ENCODE results near the gene CSHL1.

The CSHL1 gene

DNA sequence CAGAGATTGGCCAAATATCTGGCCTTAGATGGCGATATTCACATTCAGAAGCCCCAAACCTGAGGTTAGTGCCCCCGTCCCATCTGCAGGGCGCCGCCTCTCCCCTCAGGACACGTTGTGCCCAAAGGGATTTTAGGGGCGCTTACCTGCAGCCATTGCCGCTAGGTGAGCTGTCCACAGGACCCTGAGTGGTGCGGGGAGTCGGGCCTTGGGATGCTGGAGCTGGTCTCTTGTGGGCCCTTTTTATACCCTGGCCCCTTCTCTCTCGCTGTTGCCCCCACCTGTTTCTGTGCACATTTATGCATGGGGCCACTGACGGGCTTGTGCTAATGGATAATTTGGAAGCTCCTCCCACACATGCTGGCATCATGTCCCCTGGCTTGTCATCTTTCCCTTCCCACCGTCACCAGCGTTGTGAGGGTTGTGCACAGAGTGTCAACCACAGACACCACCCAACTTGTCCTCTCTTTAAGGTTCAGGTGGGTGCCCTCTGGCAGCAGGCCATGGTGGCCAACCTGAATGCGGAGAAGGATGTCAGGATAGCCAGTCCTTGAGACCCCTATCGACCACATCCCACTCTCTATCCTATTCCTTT is at the start of gene CSHL1:
Gene CSHL1 (minus strand): TSS at position 218 of the 595 bp plus-strand sequence. CDS start 62 bp downstream, at position 156.
- DNase-seq (ENCODE audit: low read depth, low spot score): no peak

DNA sequence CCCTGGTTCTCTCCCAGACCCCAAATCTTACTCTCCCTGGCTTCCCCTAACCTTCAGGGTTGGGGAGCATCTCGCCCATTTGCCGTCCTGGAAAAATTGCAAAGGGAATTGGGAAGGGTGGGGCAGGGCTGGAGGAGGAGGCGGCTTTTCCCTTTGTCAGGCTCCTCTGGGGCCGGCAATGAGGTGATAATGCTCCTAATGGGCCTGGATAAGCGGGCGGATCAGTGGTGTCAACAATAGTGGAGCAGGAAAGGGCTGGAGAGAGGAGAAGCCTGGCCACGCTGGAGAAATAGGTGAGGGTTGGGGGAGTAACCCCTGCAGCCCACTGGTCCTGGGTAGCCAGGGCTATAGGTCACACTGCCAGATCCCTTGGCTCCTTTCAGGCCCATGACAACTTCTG is 49.4 kb upstream of the CSHL1 start:
- no peak for DNase-seq (ENCODE audit: low read depth, low spot score)

DNA sequence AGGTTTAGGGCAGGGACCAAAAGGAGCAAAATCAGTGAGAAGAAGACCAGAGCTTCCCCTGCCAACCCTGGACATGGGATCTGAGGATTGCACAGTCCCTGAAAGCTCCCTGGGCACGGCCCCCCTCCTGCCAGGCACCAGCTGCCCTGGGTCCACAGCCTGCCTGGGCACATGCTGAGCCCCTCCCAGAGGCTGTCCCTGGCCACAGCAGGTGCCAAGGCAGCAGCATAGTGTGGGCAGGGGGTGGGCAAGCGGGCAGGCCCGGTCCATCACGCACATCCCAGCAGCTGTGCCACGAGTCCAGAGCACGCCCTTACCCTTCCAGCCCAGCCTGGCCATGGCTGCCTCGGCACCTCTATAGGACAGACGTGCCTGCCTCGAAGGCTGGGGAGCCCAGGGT is 48.9 kb upstream of the CSHL1 start:
- DNase-seq (ENCODE audit: low read depth, low spot score): no peak

DNA sequence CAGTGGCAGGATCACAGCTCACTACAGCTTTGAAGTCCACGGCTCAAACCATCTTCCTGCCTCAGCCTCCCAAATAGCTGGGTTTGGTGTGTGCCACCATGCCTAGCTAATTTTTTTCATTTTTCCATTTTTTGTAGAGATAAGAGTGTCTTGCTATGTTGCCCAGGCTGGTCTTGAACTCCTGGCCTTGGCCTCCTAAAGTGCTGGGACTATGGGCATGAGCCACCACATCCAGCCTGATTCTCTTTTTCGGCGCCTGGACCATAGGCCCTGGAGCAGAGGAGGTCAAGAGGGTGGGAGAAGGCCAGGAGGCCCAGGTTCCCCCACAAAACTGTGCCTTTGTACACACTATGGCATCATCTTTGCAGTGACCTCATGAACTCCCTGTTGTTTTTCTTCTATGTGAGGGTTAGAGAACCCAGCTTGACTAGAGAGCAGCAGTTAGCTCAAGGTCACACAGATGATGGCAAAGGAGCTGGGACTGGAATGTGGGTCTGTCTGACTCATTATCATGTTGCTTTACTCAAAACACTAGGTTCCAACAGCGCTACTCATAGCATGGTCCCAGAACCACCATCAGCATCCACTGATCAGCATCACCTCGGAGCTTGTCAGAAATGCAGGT is 45.4 kb upstream of the CSHL1 start:
- DNase-seq (ENCODE audit: low read depth, low spot score): no peak

DNA sequence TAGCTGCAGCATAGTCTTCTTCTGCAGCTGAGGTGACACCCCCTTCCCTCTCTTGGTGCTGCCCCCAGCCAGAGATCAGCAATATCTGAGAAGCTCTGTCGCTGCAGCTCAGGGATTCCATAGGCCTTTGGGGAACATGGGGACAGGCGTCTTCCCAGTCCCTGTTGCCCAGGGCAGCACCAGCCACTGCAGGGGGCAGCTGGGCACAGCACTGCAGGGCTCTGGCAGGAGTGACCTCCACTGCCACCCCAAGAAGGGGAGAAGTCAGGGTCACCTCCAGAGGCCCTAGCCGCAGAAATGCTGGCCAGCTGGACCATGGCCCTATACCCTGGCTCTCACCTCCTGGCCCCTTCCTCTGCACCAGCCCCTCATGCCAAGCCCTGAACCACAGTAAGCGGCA is 44.7 kb upstream of the CSHL1 start:
- no peak for DNase-seq (ENCODE audit: low read depth, low spot score)

DNA sequence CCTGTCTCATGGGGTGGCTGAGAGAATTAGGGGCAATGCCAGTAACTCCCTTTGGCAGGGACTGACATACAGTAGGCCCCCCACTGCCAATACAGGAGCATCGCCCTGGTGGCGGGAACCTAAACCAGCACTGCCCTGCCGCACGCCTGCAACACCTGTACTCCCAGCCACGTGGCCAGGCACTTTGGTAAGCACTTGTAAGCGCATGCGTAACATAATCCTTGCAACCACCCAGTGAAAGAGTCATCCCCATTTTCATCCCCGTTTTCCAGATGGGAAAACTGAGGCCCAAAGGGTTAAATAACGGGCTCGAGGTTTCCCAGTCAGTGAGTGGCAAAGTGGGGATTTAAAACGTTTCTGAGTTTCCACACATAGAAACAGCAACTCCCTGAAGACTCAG is 44.2 kb upstream of the CSHL1 start:
- no peak for DNase-seq (ENCODE audit: low read depth, low spot score)

DNA sequence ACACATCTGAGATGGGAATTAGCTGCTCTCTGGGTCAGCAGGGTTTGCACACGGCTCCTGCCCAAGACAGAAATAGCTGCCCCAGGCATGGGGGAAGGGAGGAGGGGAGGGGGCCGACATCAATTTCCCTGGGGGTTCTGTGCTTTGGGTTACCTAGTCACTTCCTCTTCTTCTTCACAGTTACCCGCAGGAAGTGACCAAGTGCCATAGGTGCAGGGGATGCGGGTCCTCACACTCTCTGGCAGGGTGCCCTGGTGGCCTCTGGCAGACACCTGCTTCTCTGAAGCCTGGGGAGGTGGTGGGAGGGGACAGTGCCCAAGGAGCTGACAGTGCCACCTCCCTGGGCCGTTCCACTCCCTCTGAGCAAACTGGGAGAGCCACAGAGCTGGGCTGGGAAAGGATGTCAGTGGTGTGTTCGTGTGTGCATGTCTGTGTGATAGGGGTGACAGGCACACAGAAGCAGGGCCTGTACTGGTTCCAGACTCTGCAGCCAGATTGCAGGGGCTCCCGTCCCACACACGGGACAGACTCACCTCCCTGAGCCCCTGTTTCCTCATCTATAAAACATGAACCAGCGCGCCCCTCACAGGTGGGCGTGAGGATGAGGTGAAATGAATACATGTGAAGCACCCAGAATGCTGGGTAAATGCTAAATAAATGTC is 43.5 kb upstream of the CSHL1 start:
- DNase-seq (ENCODE audit: low read depth, low spot score): no peak

DNA sequence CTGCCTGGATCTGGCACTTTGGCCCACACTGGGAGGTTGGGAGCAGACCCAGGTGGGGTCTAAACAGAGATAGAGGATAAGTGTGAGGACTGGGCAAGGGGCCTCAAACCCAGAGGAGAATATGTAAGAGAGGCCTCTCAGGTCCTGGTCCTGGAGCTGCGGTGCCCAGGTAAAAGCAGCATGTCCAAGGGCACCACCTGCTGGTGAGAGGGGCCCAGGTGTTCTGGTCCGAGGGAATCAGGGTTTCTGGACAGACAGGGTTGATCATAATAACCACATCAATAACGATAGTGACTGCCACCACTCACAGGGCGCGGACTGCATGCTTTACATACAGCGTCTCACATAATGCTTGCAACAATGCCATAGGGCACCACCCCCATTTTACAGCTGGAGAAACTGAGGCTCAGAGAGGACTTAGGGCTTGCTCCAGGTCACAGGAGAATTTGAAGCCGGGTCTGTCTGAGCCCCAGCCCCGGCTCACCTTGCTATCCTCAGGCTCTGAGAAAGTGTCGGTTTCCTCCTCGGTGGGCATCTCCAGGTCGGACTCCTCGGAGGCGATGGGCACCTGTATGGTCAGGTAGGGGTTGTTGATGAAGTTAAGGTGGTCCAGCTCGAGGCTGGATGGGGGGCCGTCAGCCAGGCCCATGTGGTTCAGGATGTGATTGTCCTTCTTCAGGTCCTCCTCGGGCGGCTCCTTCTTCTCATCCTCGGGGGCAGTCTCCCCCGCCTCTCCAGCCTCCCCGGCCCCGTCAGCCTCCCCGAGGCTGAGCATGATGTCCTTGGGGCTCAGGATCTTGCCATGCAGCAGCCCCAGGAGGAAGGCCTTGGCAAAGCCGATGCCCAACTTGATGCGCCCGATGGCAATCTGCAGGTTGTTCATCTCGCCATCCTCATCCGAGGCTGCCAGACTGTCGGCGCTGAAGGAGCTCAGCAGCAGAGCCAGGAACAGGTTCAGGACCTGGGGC is 40.2 kb upstream of the CSHL1 start:
- DNase-seq (ENCODE audit: low read depth, low spot score): no peak

DNA sequence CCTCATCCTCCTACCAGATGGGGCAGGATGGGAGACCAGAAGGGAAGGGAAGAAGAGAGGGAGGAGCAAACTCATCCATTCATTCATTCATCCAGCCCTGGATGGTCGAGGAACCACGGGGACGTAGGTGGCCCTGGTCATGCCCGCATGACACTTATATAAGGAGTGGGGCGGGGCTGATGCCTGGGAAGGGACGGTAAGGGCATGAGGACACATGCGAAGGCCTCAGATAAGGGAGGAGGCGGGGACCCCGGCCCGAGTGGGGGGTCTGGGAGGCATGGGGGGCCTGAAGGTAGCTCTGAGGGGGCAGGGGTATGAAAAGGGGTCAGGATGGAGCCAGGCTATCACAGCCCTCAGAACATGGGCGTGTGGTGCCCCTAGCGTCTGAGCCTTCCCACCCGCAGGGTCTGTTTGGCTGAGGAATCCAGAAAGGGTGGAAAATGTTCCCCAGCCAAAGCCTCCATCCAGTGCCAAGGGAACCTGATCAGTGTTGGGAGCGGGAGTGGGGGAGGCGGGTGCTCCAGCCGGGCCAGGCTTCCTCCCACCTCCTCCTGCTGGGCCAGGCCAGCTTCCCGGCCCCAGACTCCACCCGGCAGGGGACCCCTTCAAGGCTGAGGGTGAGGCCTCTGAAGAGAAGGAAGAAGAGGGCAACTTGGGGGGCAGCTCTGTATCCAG is 38.7 kb upstream of the CSHL1 start:
- DNase-seq (ENCODE audit: low read depth, low spot score): no peak

DNA sequence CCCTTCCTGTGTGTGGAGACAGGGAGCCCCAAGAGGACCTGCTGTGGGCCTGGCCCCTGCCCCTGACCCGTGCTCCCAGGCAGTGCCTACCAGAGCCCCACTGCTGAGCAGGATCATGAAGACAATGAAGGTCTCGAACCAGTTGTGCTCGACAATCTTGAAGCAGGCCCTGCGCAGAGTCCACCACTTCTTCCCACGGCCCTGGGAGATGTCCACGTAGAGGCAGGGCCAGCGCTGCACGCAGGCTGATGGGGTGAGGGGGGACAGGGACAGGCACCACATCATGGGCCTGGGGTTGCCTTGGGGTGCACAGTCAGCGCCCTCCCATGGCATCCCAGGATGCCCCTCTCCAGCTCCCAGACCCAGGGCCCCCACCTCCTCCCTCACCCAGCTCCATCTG is 37.5 kb upstream of the CSHL1 start:
- DNase-seq (ENCODE audit: low read depth, low spot score): no peak

DNA sequence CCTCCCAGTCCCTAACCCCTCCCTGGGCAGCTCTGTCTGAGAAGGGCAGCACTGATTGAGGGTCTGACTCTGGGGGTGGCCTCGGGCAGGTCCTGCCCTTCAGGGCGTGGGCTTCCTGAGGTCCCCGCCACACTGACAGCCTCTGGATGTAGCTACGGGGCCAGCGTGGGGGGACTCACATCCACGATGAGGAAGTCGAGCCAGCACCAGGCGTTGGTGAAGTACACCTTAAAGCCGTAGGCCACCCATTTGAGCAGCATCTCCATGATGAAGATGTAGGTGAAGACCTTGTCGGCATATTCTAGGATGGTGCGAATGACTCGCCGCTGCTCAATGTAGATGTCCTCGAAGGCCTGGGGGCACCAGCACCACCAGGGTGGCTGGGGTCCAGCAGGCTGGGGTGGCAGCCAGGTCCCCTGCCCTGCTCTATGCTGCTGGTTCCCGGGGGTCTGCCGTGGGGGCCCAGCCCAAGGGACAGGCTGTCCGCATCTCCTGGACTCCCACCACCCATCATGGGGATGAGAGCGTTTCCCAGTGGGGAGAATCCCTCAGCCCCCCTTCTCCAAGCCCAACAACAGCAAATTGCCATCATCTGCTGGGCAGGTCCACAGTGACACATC is 36.8 kb upstream of the CSHL1 start:
- no peak for DNase-seq (ENCODE audit: low read depth, low spot score)

DNA sequence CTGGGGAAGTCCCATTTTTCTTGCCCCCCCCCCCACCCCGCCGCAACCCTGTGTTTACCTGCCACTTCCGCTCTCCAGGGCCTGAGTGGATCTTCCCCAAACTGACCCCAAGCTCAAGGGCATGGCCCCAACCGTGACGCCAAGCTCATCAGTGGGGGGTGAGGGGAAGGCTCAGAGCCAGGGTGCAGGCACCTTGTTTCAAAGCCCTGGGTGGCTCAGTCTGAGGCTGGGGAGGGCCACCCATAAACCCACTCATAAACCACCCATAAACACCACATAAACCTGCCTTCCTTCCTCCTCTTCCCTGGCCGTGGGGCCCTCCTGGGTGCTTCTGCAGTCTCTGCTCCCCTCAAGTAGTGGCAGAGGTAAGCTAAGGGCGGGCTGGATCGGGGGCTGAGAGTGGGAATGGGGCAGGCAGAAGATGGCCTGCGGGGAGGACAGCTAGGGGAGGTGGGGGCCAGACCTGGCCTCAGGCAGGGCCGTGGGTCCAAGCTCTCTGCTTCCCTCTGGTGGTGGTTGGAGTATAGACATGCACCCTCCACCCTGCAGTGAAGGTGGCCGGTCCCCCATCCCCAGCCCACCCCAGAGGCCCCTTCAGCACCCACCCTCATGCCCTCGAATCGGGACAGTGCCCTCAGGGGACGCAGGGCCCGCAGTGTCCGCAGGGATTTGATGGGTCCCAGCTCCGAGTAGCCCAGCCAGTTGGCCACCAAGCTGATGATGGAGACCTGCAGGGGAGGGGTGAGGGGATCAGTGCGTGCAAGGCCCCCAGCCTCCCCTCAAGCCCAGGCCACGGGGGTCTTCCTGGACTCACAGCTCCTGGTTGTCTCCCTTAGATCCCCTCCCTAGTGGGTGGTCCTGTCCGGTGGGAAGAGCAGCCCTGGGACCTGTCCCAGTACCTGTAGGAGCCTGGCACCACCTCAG is 35.6 kb upstream of the CSHL1 start:
- no peak for DNase-seq (ENCODE audit: low read depth, low spot score)

DNA sequence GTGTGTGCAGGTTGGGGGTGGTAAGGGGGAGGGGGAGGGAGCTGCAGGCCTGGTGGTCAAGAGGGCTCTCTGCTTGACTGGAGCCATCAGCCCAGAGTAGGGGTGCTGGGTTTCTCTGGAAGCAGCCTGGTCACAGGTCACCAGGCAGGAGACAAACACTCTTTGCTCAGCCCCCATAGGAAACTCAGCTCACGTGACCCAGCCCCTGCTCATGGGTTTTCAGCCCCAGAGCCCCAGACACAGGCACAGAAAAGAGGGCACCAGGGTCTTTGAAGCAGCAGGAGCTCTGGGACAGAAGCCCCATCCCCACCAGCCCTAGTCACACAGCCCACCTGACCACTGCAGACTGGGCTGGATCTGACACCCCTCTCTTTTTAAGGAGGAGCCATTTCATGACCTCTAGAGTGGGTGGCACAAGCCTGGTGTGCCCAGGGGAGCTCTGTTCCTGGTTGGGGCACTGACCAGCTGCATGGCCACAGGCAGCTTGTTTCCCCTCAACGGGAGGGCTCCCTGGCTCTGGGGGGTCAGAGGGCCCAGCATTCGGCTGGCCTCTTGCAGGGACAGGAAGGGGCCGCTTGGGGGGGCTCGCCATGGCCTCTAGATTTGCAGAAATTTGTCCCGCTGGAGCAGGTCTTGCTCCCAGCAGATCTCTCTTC is 34.9 kb upstream of the CSHL1 start:
- no peak for DNase-seq (ENCODE audit: low read depth, low spot score)

DNA sequence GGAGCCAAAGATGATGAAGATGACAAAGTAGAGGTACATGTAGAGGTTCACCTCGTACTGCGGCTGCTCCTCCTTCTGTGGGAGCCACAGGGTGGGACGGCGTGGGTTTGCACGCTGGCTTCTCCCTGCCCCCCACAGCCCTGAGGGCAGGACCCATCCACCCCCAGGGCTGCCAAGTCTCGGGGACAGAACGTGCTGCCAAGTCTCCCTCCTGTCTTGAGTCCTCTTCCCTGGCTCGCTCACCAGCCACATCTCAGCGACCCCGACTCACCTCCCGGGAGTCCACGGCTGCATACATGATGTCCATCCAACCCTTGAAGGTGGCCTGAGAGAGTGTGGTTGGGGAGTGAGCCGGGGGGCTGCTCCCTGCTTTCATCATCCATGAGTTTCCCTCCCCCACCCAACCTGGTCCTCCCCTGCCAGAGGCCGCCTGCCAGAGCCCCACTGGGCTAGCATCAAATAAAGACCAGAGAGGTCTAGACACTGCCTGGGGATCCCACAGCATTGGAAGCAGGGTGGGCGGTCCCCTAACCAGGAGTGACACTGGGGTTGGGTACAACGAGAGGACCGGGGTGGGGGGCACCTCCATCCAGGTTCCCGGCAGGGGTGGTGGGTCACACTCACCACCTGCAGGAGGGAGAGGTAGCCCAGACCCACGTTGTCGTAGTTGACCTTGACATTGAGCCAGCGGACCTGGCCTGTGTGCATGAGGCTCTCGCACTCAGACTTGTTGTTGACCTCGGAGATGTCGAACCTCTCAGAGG is 33.9 kb upstream of the CSHL1 start:
- DNase-seq (ENCODE audit: low read depth, low spot score): no peak

DNA sequence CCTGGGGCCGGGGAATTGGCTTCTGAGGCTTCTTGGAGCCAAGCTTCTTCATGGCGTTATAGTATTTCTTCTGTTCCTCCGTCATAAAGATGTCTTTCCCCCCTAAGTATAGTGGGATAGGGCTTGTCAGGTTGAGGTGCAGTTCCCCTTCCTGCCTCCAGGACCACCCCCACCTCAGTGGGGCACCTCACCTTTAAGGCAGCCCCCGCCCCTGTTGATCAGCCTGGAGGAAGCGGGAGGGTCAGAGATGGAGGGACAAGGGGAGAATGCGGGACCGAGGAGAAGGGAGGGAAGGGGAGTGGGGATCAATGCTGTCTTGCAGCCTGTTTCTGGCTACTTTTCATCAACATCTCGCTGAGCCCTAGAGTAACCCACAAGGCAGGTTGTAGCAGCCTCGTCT is 32.7 kb upstream of the CSHL1 start:
- no peak for DNase-seq (ENCODE audit: low read depth, low spot score)

DNA sequence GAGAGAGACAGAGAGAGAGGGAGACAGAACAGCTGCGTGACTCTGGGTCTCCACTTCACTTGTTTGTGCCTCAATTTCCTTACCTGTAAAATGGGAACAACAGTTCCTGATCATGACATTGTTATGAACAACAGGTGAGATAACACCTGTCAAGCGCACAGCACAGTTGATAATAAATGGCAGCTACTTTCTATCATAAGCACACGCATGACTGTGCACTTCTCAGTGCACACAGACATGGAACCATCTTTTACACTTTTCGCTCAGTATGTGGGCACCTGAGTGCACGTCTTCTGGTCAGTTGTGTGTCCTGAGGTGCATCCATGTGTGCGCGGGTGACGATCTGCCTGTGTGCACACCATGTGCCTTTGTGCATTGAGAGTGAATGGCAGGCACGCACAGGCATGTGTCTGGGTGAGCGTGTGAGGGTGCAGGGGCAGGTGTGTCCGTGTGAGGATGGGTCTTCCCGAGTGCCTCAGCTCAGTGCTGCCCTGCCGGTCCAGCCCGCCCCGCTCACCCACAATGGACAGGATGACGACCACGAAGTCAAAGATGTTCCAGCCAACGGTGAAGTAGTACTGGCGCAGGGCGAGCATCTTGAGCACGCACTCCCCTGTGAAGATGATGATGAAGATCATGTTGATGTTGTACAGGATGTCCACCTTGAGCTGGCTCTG is 31.4 kb upstream of the CSHL1 start:
- DNase-seq (ENCODE audit: low read depth, low spot score): no peak

DNA sequence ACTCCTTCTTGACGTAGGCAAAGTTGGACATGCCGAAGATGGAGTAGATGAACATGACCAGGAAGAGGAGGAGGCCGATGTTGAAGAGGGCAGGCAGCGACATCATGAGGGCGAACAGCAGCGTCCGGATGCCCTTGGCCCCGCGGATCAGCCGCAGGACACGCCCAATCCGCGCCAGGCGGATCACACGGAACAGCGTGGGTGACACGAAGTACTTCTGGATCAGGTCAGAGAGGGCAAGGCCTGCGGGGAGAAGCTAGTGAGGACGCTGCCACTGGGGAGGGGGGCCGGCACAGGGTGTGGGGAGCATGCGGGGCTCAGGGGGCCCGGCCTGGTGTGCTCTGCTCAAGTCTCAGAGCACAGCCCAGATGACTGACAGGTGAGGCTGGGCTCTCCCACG is 30.7 kb upstream of the CSHL1 start:
- DNase-seq (ENCODE audit: low read depth, low spot score): no peak

DNA sequence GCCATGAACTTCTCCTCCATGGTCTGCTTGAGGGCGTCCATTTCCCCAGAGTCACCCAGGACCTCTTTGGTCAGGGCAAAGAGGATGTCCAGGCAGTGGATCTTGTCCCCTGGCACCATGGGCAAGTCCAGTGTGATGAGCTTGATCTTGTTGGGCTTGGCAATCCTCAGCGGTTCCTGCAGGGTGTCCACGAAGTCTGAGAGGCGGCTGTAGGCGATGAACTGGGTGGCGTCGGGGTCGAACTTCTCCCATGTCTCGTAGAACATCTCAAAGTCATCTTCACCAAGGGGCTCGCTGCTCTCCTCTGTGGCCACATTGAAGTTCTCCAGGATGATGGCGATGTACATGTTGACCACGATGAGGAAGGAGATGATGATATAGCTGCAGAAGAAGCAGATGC is 30.1 kb upstream of the CSHL1 start:
- no peak for DNase-seq (ENCODE audit: low read depth, low spot score)
